H1 (cell line): ENCODE data around the gene ETV4.

Source experiments
- KDM1A ChIP-seq: fragments of 200-600, 300-600 bp; sonication (generic); IDR thresholded peaks from 2 replicates; pipeline ENCODE4 v1.7.1; 2016; ENCODE audit warnings: mild to moderate bottlenecking, low read length, borderline replicate concordance
- POLR2A ChIP-seq, 2 experiments: IDR thresholded peaks; 1 replicate in 1 of 2; 2 replicates in 1 of 2; pipeline ENCODE4 v1.6.1; 2011; ENCODE audit warnings: low read depth in 2 of 2, low read length in 2 of 2, mild to moderate bottlenecking in 2 of 2; ENCODE audit errors: control extremely low read depth in 1 of 2
- RXRA ChIP-seq: IDR thresholded peaks from 2 replicates; pipeline ENCODE4 v1.6.1; 2011; ENCODE audit warnings: low read depth, mild to moderate bottlenecking, low read length, moderate library complexity; ENCODE audit not compliant: insufficient read depth
- TF ChIP-seq, protein P1 (sequence below), 3 experiments: IDR thresholded peaks; 1 replicate in 2 of 3; 2 replicates in 1 of 3; pipeline versions ENCODE4 v1.5.1 to v1.6.1; 2011; ENCODE audit warnings: low read length in 3 of 3, mild to moderate bottlenecking in 3 of 3, inconsistent platforms in 2 of 3, low read depth in 1 of 3, moderate library complexity in 1 of 3; ENCODE audit not compliant: insufficient read depth in 1 of 3; ENCODE audit errors: control extremely low read depth in 1 of 3

DNA sequence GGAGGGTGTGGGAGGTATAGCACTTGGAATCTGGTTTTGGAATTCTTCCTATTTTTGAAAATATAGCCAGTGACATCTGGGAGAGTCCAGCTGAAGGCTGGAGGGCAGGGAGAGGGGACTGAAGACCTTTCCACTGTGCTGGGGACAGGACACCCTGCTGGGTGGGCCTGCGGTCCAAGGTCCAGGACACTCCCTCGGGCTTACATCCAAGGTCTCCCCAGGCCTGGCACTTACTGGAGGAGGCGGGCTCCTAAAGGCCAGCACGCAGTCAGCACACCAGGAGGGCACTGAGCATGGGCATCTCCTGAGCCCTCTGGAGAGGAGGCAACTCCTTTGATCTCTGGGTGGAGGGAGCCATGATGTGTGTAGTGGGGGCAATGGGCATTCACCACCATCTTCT is 35.5 kb upstream of the ETV4 start:
- TF ChIP-seq, protein P1, sequence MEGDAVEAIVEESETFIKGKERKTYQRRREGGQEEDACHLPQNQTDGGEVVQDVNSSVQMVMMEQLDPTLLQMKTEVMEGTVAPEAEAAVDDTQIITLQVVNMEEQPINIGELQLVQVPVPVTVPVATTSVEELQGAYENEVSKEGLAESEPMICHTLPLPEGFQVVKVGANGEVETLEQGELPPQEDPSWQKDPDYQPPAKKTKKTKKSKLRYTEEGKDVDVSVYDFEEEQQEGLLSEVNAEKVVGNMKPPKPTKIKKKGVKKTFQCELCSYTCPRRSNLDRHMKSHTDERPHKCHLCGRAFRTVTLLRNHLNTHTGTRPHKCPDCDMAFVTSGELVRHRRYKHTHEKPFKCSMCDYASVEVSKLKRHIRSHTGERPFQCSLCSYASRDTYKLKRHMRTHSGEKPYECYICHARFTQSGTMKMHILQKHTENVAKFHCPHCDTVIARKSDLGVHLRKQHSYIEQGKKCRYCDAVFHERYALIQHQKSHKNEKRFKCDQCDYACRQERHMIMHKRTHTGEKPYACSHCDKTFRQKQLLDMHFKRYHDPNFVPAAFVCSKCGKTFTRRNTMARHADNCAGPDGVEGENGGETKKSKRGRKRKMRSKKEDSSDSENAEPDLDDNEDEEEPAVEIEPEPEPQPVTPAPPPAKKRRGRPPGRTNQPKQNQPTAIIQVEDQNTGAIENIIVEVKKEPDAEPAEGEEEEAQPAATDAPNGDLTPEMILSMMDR (IDR thresholded peaks at IDR 0.05; ENCODE audit: control extremely low read depth in 1 of 3, insufficient read depth in 1 of 3, low read depth in 1 of 3, low read length in 3 of 3): no peak
- TF ChIP-seq RXRA (no peak), POLR2A (IDR thresholded peaks at IDR 0.05; ENCODE audit: control extremely low read depth in 1 of 2, low read depth in 2 of 2, low read length in 2 of 2) (no peak), KDM1A (no peak)
